Osteoblast (primary cell): ENCODE results near the gene EML5. TPM values are rescaled to one million over a fixed set of nuclear protein-coding genes. Genes with fewer than 3 reads are reported as not detected.

ENCODE experiments used
- DNase-seq: peaks from one replicate; pipeline ENCODE4 v3.0.0; 2011; ENCODE audit warnings: low spot score, mixed read lengths; ENCODE audit not compliant: insufficient read length; ENCODE audit errors: missing footprints
- H2AFZ ChIP-seq: 2 replicates; pipeline ENCODE4 v1.6.0; 2011; ENCODE audit warnings: mild to moderate bottlenecking, low read length
- H3K27ac ChIP-seq: 2 replicates; pipeline ENCODE4 v1.5.1; 2011; ENCODE audit warnings: mild to moderate bottlenecking, low read depth, low read length, moderate library complexity
- H3K27me3 ChIP-seq: 2 replicates; pipeline ENCODE4 v1.6.0; 2012; ENCODE audit warnings: mild to moderate bottlenecking, control low read depth, inconsistent platforms, low read length, moderate library complexity; ENCODE audit not compliant: insufficient read depth
- H3K36me3 ChIP-seq: 2 replicates; pipeline ENCODE4 v1.5.1; 2011; ENCODE audit warnings: mild to moderate bottlenecking, low read length, control low read depth, moderate library complexity; ENCODE audit not compliant: insufficient read depth
- H3K4me1 ChIP-seq: 2 replicates; pipeline ENCODE4 v1.5.1; 2011; ENCODE audit warnings: mild to moderate bottlenecking, low read length, control low read depth, moderate library complexity; ENCODE audit not compliant: insufficient read depth
- H3K4me2 ChIP-seq: 2 replicates; pipeline ENCODE4 v1.6.0; 2011; ENCODE audit warnings: mild to moderate bottlenecking, low read length; ENCODE audit not compliant: insufficient read depth
- H3K4me3 ChIP-seq: fragments of 200-600 bp; sonication (generic); 3 replicates; pipeline ENCODE4 v1.5.1; 2012; ENCODE audit warnings: mild to moderate bottlenecking, low read length, inconsistent platforms; ENCODE audit not compliant: insufficient read depth
- H3K79me2 ChIP-seq: 2 replicates; pipeline ENCODE4 v1.6.0; 2012; ENCODE audit warnings: mild to moderate bottlenecking, low read length, control low read depth, inconsistent platforms; ENCODE audit not compliant: insufficient read depth
- H3K9me3 ChIP-seq: 2 replicates; pipeline ENCODE4 v1.5.1; 2011; ENCODE audit warnings: low read depth, low read length, control low read depth
- H4K20me1 ChIP-seq: 2 replicates; pipeline ENCODE4 v1.6.0; 2012; ENCODE audit warnings: mild to moderate bottlenecking, low read length, control low read depth; ENCODE audit not compliant: insufficient read depth
- total RNA-seq: library from RNA; depleted of rRNA; stranded (reverse); fragments of >200 nt; gene quantifications from 2 replicates; pipeline ENCODE4 v1.2.3, GENCODE V29; 2012
- TF ChIP-seq, protein P1 (sequence below): IDR thresholded peaks from 2 replicates; pipeline ENCODE4 v1.5.1; 2011; ENCODE audit warnings: mild to moderate bottlenecking, low read depth, low read length, moderate library complexity; ENCODE audit errors: extremely low read depth

Gene EML5
- total RNA-seq, 1 donor, result under 0.01 TPM

DNA sequence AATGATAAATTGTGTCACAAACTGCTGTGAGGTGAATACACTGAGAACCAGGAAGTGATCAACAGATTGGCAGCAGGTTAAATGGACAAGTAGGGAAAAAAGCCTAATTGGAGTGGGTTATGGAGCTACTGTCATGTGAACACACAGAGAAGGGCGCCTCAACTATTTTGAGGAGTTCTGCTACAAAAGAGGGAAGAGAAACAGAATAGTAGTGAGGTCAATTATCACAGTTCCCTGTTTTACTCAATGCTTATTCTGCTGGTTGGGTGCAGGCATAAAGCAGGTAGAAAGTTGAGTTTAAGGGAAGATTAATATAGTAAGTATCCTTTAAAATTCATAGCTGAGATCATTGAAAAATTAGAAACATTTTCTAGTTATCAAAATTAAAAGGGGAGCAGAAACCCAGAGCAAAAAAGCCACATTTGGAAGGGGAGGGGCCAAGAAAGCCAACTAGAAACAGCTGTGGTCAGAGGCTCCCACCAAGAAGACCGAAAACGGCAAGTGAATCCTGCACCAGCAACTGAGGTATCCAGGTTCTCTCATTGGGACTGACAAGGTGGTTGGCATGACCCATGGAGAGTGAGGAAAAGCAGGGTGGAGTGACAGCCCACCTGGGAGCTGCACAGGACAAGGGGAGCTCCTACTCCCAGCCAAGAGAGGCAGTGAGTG is 124.2 kb downstream of the EML5 start:
- Histone ChIP-seq H3K9me3 (no peaks in the 10 kb centered on the region), H2AFZ (no peak overlapping the region), H3K36me3 (no peaks in the 10 kb centered on the region), H3K79me2 (no peaks in the 10 kb centered on the region), H3K4me2 (no peak overlapping the region), H3K27ac (no peak overlapping the region), H3K27me3 (no peaks in the 10 kb centered on the region), H3K4me1 (no peaks in the 10 kb centered on the region), H4K20me1 (no peaks in the 10 kb centered on the region), H3K4me3 (no peak overlapping the region)
- no peak for DNase-seq
- TF ChIP-seq, protein P1, sequence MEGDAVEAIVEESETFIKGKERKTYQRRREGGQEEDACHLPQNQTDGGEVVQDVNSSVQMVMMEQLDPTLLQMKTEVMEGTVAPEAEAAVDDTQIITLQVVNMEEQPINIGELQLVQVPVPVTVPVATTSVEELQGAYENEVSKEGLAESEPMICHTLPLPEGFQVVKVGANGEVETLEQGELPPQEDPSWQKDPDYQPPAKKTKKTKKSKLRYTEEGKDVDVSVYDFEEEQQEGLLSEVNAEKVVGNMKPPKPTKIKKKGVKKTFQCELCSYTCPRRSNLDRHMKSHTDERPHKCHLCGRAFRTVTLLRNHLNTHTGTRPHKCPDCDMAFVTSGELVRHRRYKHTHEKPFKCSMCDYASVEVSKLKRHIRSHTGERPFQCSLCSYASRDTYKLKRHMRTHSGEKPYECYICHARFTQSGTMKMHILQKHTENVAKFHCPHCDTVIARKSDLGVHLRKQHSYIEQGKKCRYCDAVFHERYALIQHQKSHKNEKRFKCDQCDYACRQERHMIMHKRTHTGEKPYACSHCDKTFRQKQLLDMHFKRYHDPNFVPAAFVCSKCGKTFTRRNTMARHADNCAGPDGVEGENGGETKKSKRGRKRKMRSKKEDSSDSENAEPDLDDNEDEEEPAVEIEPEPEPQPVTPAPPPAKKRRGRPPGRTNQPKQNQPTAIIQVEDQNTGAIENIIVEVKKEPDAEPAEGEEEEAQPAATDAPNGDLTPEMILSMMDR, result no peak

DNA sequence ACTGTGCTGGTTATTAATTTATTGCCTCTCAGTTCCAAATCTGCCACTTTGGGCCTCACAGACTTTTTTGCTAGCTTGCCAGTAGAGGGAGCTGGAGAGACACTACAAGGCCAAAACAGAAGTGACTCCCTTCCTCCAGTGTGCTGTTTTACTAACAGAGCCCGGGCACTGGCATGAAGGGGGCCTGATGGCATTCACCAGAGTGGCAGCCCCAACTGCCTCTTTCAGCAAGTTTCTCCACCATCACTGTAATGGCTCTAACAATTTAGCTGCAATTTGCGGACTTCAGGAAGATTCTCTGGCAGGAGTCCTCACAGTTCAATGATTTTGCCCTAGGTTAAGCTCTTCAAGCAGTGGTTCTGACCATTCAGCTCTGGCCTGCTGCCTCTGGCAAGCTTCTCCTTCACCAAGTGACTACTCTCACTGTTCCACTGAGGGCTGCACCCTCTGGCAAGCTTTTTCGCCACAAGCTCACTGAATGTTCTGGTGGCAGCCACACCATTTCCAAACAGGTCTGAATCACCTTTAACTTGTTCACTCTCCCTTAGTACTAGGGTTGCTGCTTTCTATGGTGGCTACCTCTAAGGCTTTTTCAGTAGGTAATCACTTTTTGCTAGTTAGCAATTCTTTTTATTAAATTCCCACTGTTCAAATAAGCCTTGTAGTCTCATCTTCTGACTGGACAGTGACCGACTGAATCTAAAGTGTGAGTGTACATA is 125.0 kb downstream of the EML5 start:
- Histone ChIP-seq H4K20me1 (no peaks in the 10 kb centered on the region), H3K4me3 (no peak overlapping the region), H3K4me1 (no peaks in the 10 kb centered on the region), H3K79me2 (no peaks in the 10 kb centered on the region), H3K9me3 (no peaks in the 10 kb centered on the region), H3K27me3 (no peaks in the 10 kb centered on the region), H3K4me2 (no peak overlapping the region), H3K36me3 (no peaks in the 10 kb centered on the region), H3K27ac (no peak overlapping the region), H2AFZ (peak overlapping the region; percentile 28)
- peak; percentile 74 for DNase-seq
- TF ChIP-seq, protein P1, result peak; percentile 94

DNA sequence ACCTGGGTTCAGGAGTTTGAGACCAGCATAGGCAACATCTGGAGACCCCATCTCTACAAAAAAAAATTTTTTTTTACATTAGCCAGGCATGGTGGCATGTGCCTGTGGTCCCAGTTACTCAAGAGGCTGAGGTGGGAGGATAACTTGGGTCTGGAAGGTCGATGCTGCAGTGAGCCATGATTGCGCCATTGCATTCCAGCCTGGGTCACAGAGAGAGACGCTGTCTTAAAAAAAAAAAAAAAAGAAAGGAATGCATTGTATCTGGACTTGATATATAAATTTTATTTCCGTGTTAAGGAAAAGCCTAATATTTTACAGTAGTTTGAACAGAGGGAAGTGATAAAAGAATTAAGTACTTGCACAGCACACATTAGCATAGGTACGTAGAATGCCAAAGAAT is 132.7 kb downstream of the EML5 start:
- no peak for DNase-seq
- H3K79me2 ChIP-seq, result no peaks in the 10 kb centered on the region
- no peaks in the 10 kb centered on the region for H3K4me1 ChIP-seq
- H3K27ac ChIP-seq, result no peak overlapping the region
- no peak overlapping the region for H3K4me3 ChIP-seq
- TF ChIP-seq, protein P1, result no peak
- H3K4me2 ChIP-seq, result no peak overlapping the region
- H3K36me3 ChIP-seq, result no peaks in the 10 kb centered on the region
- H4K20me1 ChIP-seq, result no peaks in the 10 kb centered on the region
- no peak overlapping the region for H2AFZ ChIP-seq
- no peaks in the 10 kb centered on the region for H3K27me3 ChIP-seq
- no peaks in the 10 kb centered on the region for H3K9me3 ChIP-seq

DNA sequence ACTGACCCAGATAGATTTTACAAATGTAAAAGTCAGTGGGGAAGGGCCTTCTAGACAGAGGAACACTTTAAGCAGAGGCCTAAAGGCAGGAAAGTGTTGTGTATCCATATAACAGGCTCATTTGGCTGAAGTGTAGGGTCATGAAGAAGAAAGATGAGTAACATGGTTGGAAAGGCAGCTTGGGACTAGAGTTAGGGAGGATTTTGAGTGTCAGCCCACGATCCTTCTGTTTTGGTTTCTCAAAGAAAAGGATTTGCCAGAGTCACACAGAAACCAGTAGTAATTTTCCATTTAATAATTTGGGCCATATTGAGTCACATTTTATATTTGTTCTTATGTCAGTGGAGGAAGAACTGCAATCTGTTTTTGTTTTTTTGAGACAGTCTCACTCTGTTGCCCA is 153.5 kb downstream of the EML5 start:
- TF ChIP-seq, protein P1, result no peak
- Histone ChIP-seq H3K36me3 (no peaks in the 10 kb centered on the region), H3K4me1 (no peaks in the 10 kb centered on the region), H4K20me1 (no peaks in the 10 kb centered on the region), H3K27ac (no peak overlapping the region), H3K9me3 (no peaks in the 10 kb centered on the region), H3K79me2 (no peaks in the 10 kb centered on the region), H2AFZ (peak overlapping the region; percentile 3), H3K4me2 (no peak overlapping the region), H3K4me3 (no peak overlapping the region), H3K27me3 (peaks cover 2% of the 10 kb centered on the region)
- DNase-seq, result no peak
